Skeletal muscle satellite cell (primary cell): ENCODE measurements around the gene AQP2.

Experiments
- H3K27me3 ChIP-seq: 2 replicates; pipeline ENCODE4 v1.7.0; 2013; ENCODE audit warnings: low read length; ENCODE audit not compliant: control insufficient read depth, insufficient read depth
- H3K36me3 ChIP-seq: 2 replicates; pipeline ENCODE4 v1.7.0; 2013; ENCODE audit warnings: mild to moderate bottlenecking, control low read depth, low read length; ENCODE audit not compliant: insufficient read depth
- H3K4me1 ChIP-seq: 2 replicates; pipeline ENCODE4 v1.7.0; 2013; ENCODE audit warnings: low read length; ENCODE audit not compliant: control insufficient read depth, insufficient read depth
- H3K4me2 ChIP-seq: 2 replicates; pipeline ENCODE4 v1.7.0; 2013; ENCODE audit warnings: mild to moderate bottlenecking, low read length
- H3K4me3 ChIP-seq: 2 replicates; pipeline ENCODE4 v1.7.0; 2013; ENCODE audit warnings: low read length
- H3K9ac ChIP-seq: 2 replicates; pipeline ENCODE4 v1.7.0; 2013; ENCODE audit warnings: mild to moderate bottlenecking, low read depth, low read length, moderate library complexity
- H3K9me3 ChIP-seq: replicated peaks from 2 replicates; pipeline ENCODE4 v1.7.0; 2013; ENCODE audit warnings: mild to moderate bottlenecking, control low read depth, low read length

Gene AQP2

GRCh38 chr12:49944046-49944445 lies 6.5 kb upstream of the AQP2 start:
- Histone ChIP-seq H3K36me3 (no peaks in the 10 kb centered on the region), H3K27me3 (peaks cover 6% of the 10 kb centered on the region), H3K4me3 (no peak overlapping the region), H3K4me1 (peaks cover 12% of the 10 kb centered on the region), H3K9me3 (no peaks in the 10 kb centered on the region), H3K4me2 (no peak overlapping the region), H3K9ac (no peak overlapping the region)

- Histone ChIP-seq H3K4me3 (no peak overlapping the region), H3K27me3 (peaks cover 9% of the 10 kb centered on the region)
Measured at GRCh38 chr12:49944718-49945117, 5.8 kb upstream of the AQP2 start.

GRCh38 chr12:49945394-49946080 lies 5.0 kb upstream of the AQP2 start:
- Histone ChIP-seq H3K9me3 (no peaks in the 10 kb centered on the region), H3K27me3 (peaks cover 16% of the 10 kb centered on the region), H3K9ac (peak overlapping the region; percentile 36), H3K4me1 (peaks cover 12% of the 10 kb centered on the region), H3K4me3 (peak overlapping the region; percentile 55), H3K4me2 (peak overlapping the region; percentile 74), H3K36me3 (no peaks in the 10 kb centered on the region)

More at GRCh38 chr12:49944718-49945117, 5.8 kb upstream of the AQP2 start:
- Histone ChIP-seq H3K4me1 (peaks cover 12% of the 10 kb centered on the region), H3K9ac (no peak overlapping the region), H3K36me3 (no peaks in the 10 kb centered on the region), H3K4me2 (no peak overlapping the region), H3K9me3 (no peaks in the 10 kb centered on the region)

- H3K9me3 ChIP-seq = no peaks in the 10 kb centered on the region
- H3K36me3 ChIP-seq = no peaks in the 10 kb centered on the region
- H3K27me3 ChIP-seq = peaks cover 16% of the 10 kb centered on the region
- H3K4me2 ChIP-seq = no peak overlapping the region
- peak overlapping the region; percentile 36 for H3K9ac ChIP-seq
- H3K4me3 ChIP-seq = no peak overlapping the region
- H3K4me1 ChIP-seq = peaks cover 12% of the 10 kb centered on the region
Measured at GRCh38 chr12:49946086-49946485, 4.5 kb upstream of the AQP2 start.

GRCh38 chr12:49946497-49946896 lies 4.0 kb upstream of the AQP2 start:
- no peak overlapping the region for H3K4me3 ChIP-seq
- H3K9ac ChIP-seq = no peak overlapping the region
- H3K36me3 ChIP-seq = no peaks in the 10 kb centered on the region
- peaks cover 16% of the 10 kb centered on the region for H3K27me3 ChIP-seq
- no peaks in the 10 kb centered on the region for H3K9me3 ChIP-seq
- H3K4me2 ChIP-seq = no peak overlapping the region
- H3K4me1 ChIP-seq = peaks cover 12% of the 10 kb centered on the region

GRCh38 chr12:49947593-49948226 lies 2.8 kb upstream of the AQP2 start:
- Histone ChIP-seq H3K4me1 (peaks cover 12% of the 10 kb centered on the region), H3K36me3 (no peaks in the 10 kb centered on the region), H3K9me3 (no peaks in the 10 kb centered on the region), H3K4me2 (no peak overlapping the region), H3K4me3 (no peak overlapping the region), H3K9ac (no peak overlapping the region), H3K27me3 (peaks cover 24% of the 10 kb centered on the region)

- peaks cover 12% of the 10 kb centered on the region for H3K4me1 ChIP-seq
- H3K9ac ChIP-seq = no peak overlapping the region
- H3K9me3 ChIP-seq = no peaks in the 10 kb centered on the region
- no peaks in the 10 kb centered on the region for H3K36me3 ChIP-seq
- H3K4me2 ChIP-seq = no peak overlapping the region
- H3K4me3 ChIP-seq = no peak overlapping the region
- peaks cover 39% of the 10 kb centered on the region for H3K27me3 ChIP-seq
Measured at GRCh38 chr12:49948866-49949845, 1.4 kb upstream of the AQP2 start.

GRCh38 chr12:49949866-49950265 lies 671 bp upstream of the AQP2 start:
- Histone ChIP-seq H3K27me3 (peaks cover 46% of the 10 kb centered on the region), H3K36me3 (no peaks in the 10 kb centered on the region), H3K4me2 (no peak overlapping the region), H3K4me3 (no peak overlapping the region), H3K9me3 (no peaks in the 10 kb centered on the region), H3K9ac (no peak overlapping the region), H3K4me1 (peaks cover 12% of the 10 kb centered on the region)

GRCh38 chr12:49951411-49952240 lies 1.1 kb downstream of the AQP2 start:
- H3K36me3 ChIP-seq = no peaks in the 10 kb centered on the region
- no peak overlapping the region for H3K4me2 ChIP-seq
- no peaks in the 10 kb centered on the region for H3K9me3 ChIP-seq
- peaks cover 54% of the 10 kb centered on the region for H3K27me3 ChIP-seq
- no peak overlapping the region for H3K4me3 ChIP-seq
- no peaks in the 10 kb centered on the region for H3K4me1 ChIP-seq
- H3K9ac ChIP-seq = no peak overlapping the region

GRCh38 chr12:49952391-49953055 lies 2.0 kb downstream of the AQP2 start:
- Histone ChIP-seq H3K4me3 (no peak overlapping the region), H3K27me3 (peaks cover 63% of the 10 kb centered on the region), H3K4me1 (no peaks in the 10 kb centered on the region), H3K4me2 (no peak overlapping the region), H3K9me3 (no peaks in the 10 kb centered on the region), H3K9ac (no peak overlapping the region), H3K36me3 (no peaks in the 10 kb centered on the region)
